ENCODE measurements around the gene NOL4L. TPM values are rescaled to one million over a fixed set of nuclear protein-coding genes. Genes with fewer than 3 reads are reported as not detected.

Gene NOL4L
- total and polyA plus RNA-seq, 9 donors, result 3.3 to 17.1 (median 10.6) TPM

- no peaks in the 10 kb centered on the region for H3K36me3 ChIP-seq
Observed at GRCh38 chr20:32600681-32601237, 15.6 kb upstream of the NOL4L start.

DNA sequence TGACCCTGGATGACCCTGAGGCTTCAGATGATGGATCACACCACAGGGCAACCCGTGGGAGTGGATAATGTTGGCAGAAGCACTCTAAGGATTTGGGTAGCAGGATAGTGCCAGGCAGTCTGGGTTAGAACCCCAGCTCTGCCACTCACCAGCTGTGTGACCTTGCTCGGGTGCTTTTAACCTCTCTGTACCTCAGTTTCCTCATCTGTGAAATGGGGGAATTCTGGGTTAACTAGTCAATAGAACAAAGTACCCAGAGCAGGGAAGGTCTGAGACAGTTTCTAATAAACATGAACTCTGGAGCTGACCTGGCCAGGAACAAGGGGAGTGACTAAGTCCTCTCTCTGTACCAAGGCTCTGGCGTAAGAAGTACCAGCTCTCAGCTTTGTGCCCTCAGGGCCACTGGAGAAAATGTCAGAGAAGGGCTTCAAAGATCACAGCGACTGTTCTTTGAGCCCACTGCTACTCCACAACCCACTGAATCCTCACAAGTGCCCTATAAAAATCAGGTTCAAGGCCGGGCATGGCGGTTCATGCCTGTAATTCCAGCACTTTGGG lies 14.7 kb upstream of the NOL4L start:
- Histone ChIP-seq H3K27me3 (no peaks in the 10 kb centered on the region), H3K27ac (no peak overlapping the region), H3K36me3 (no peaks in the 10 kb centered on the region), H3K4me3 (no peak overlapping the region), H3K9me3 (no peaks in the 10 kb centered on the region), H3K4me1 (ENCODE audit: insufficient read depth) (no peaks in the 10 kb centered on the region)
- intact Hi-C loops (cut with DNase I), result no loop called here
- no peak for DNase-seq
- 71 to 80% (median 75%) methylated on average over 6 of the region's 6 CpGs for WGBS, 3 donors
- no peak for TF ChIP-seq POLR2A (IDR thresholded peaks at IDR 0.05)
- no peak for TF ChIP-seq EP300 (IDR thresholded peaks at IDR 0.05)
- TF ChIP-seq, protein P1, sequence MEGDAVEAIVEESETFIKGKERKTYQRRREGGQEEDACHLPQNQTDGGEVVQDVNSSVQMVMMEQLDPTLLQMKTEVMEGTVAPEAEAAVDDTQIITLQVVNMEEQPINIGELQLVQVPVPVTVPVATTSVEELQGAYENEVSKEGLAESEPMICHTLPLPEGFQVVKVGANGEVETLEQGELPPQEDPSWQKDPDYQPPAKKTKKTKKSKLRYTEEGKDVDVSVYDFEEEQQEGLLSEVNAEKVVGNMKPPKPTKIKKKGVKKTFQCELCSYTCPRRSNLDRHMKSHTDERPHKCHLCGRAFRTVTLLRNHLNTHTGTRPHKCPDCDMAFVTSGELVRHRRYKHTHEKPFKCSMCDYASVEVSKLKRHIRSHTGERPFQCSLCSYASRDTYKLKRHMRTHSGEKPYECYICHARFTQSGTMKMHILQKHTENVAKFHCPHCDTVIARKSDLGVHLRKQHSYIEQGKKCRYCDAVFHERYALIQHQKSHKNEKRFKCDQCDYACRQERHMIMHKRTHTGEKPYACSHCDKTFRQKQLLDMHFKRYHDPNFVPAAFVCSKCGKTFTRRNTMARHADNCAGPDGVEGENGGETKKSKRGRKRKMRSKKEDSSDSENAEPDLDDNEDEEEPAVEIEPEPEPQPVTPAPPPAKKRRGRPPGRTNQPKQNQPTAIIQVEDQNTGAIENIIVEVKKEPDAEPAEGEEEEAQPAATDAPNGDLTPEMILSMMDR (IDR thresholded peaks at IDR 0.05), result no peak

More at GRCh38 chr20:32600681-32601237, 15.6 kb upstream of the NOL4L start:
- no peak for DNase-seq
- TF ChIP-seq EP300 (IDR thresholded peaks at IDR 0.05), result no peak
- TF ChIP-seq POLR2A (IDR thresholded peaks at IDR 0.05), result no peak
- TF ChIP-seq, protein P1 (IDR thresholded peaks at IDR 0.05), result no peak
- Histone ChIP-seq H3K27me3 (no peaks in the 10 kb centered on the region), H3K4me1 (ENCODE audit: insufficient read depth) (no peaks in the 10 kb centered on the region), H3K27ac (no peak overlapping the region), H3K4me3 (no peak overlapping the region), H3K9me3 (no peaks in the 10 kb centered on the region)
- intact Hi-C loops (cut with DNase I), result no loop called here
- 86 to 100% (median 89%) methylated on average over 6 to 7 of the region's 7 CpGs for WGBS, 3 donors

GRCh38 chr20:32598606-32599005 lies 13.5 kb upstream of the NOL4L start:
- intact Hi-C loops (cut with DNase I), result no loop called here
- no peaks in the 10 kb centered on the region for H3K9me3 ChIP-seq
- DNase-seq, result no peak
- no peaks in the 10 kb centered on the region for H3K27me3 ChIP-seq
- no peak overlapping the region for H3K27ac ChIP-seq
- H3K36me3 ChIP-seq, result no peaks in the 10 kb centered on the region
- H3K4me3 ChIP-seq, result no peak overlapping the region
- H3K4me1 ChIP-seq (ENCODE audit: insufficient read depth), result no peaks in the 10 kb centered on the region
- WGBS, 3 donors, result 58 to 67% (median 63%) methylated on average over 5 to 7 of the region's 7 CpGs
- TF ChIP-seq, protein P1 (IDR thresholded peaks at IDR 0.05), result no peak
- TF ChIP-seq POLR2A (IDR thresholded peaks at IDR 0.05) (no peak), EP300 (IDR thresholded peaks at IDR 0.05) (no peak)

DNA sequence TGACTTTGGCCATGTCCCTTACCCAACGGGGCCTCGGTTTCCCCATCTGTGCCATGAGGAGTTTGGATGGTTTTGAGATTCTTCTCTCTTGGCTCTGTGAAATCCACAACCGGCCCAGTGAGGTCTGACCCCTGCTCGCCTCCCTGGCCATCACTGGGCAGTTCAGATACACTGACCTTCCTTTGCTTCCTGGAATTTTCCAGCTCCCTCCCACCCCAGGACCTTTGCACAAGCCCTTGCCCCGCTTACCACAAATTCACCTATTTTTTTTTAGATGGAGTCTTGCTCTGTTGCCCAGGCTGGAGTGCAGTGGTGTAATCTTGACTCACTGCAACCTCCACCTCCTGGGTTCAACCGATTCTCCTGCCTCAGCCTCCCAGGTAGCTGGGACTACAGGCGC lies 12.6 kb upstream of the NOL4L start:
- intact Hi-C loops (cut with DNase I), result no loop called here
- DNase-seq, result no peak
- 66 to 89% (median 80%) methylated on average over 7 of the region's 7 CpGs for WGBS, 3 donors

More for the DNA sequence above, 12.6 kb upstream of the NOL4L start:
- H3K36me3 ChIP-seq, result no peaks in the 10 kb centered on the region
- H3K27me3 ChIP-seq, result no peaks in the 10 kb centered on the region
- no peak overlapping the region for H3K27ac ChIP-seq
- H3K4me3 ChIP-seq, result no peak overlapping the region
- TF ChIP-seq EP300 (IDR thresholded peaks at IDR 0.05) (no peak), POLR2A (IDR thresholded peaks at IDR 0.05) (no peak)
- TF ChIP-seq, protein P1 (IDR thresholded peaks at IDR 0.05), result no peak
- H3K4me1 ChIP-seq (ENCODE audit: insufficient read depth), result no peaks in the 10 kb centered on the region
- no peaks in the 10 kb centered on the region for H3K9me3 ChIP-seq
